Skeletal muscle tissue (tissue), 4 donors: ENCODE data around the gene HECTD2. TPM values are rescaled to one million over a fixed set of nuclear protein-coding genes. Genes with fewer than 3 reads are reported as not detected.
A peak's percentile ranks its signal among the peaks of the same experiment; 100 is the strongest.
"Not testable (repeated sequence)": the region's sequence is repeated elsewhere in the genome, so short reads cannot be mapped to it uniquely, and the experiment has no call there.

ENCODE experiments used
- H3K27ac ChIP-seq: one replicate; pipeline ENCODE4 v1.7.0; 2013; ENCODE audit warnings: mild to moderate bottlenecking, low read depth, low read length, inconsistent platforms
- H3K27me3 ChIP-seq, 3 donors: one replicate each; pipeline ENCODE4 v1.7.0; 2013; ENCODE audit warnings: low read length in 3 of 3; ENCODE audit not compliant: control insufficient read depth in 3 of 3, insufficient read depth in 3 of 3
- H3K36me3 ChIP-seq, 3 donors: one replicate each; pipeline ENCODE4 v1.7.0; 2013; ENCODE audit warnings: low read length in 3 of 3; ENCODE audit not compliant: control insufficient read depth in 3 of 3, insufficient read depth in 3 of 3
- H3K4me1 ChIP-seq, 3 donors: one replicate each; pipeline ENCODE4 v1.7.0; 2013; ENCODE audit warnings: low read length in 3 of 3, mild to moderate bottlenecking in 3 of 3; ENCODE audit not compliant: control insufficient read depth in 3 of 3, insufficient read depth in 3 of 3
- H3K4me3 ChIP-seq, 3 donors: one replicate each; pipeline ENCODE4 v1.7.0; 2013; ENCODE audit warnings: low read length in 3 of 3
- H3K9ac ChIP-seq, 3 donors: one replicate each; pipeline ENCODE4 v1.7.0; 2013; ENCODE audit warnings: low read length in 3 of 3, mild to moderate bottlenecking in 3 of 3, moderate library complexity in 2 of 3, low read depth in 1 of 3
- H3K9me3 ChIP-seq, 3 donors: one replicate each; pipeline ENCODE4 v1.7.0; 2013; ENCODE audit warnings: low read length in 3 of 3; ENCODE audit not compliant: control insufficient read depth in 3 of 3
- total RNA-seq: library from RNA; depleted of rRNA; stranded (reverse); fragments of >200 nt; gene quantifications from one replicate; pipeline ENCODE4 v1.2.3, GENCODE V29; 2014
- donor health status: Osteomylitis.

The HECTD2 gene
- total RNA-seq, 1 donor from 2014 or later: 14.6 TPM

DNA sequence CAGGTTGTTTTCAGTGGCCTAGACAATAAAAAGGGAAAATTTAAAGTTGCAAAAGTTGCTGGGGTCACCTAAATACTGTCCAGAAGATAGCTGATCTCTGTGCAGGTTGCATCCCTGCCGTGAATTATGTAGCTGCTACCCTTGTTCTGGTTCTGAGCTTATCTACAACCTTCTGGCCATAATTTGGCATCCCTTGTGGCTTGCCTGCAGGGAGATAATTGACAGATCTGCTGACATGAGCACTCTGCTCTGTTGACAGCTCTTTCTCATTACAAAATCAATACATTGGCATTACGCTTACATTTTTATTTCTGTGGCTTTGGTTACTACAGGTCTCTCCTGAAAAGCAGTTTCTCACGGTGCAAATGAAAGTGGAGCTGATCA lies 29.3 kb upstream of the HECTD2 start:
- H3K4me1 ChIP-seq: no peaks in the 10 kb centered on the region
- H3K27ac ChIP-seq: no peak overlapping the region
- H3K9me3 ChIP-seq: no peaks in the 10 kb centered on the region
- no peak overlapping the region for H3K9ac ChIP-seq
- no peak overlapping the region for H3K4me3 ChIP-seq
- H3K36me3 ChIP-seq: no peaks in the 10 kb centered on the region
- no peaks in the 10 kb centered on the region for H3K27me3 ChIP-seq

DNA sequence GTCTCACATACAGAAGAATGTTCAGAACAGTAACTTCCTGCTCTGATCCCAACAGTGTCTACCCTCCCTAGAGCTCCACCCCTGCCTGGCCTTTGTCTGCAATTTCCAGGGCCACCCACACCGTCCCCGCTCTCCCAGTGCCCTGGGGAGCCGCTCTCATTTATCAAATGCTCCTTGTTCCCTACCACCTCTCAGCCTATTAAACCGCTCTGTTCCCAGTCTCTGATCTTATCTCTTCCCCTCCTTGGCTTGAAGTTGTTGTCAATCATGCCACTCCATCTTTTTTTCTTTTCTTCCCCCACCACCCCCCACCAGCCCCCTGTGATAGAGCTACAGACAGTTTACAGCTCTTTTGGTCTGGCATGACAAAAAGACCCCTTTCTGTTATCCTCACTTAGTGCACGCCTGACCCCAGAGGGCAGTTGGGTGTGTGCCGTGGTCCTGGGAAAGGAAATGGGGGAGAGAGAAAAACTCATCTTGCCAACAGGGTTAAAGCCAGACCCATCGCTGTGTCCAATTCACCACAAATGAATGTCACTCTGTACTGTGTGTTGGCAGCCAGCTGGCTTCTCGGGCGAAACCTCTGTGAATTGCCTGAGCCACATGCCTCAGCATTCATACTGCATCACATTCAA lies 28.8 kb upstream of the HECTD2 start:
- Histone ChIP-seq H3K36me3 (no peaks in the 10 kb centered on the region), H3K9ac (no peak overlapping the region), H3K4me1 (no peaks in the 10 kb centered on the region), H3K27me3 (no peaks in the 10 kb centered on the region), H3K27ac (no peak overlapping the region), H3K9me3 (no peaks in the 10 kb centered on the region), H3K4me3 (no peak overlapping the region)

DNA sequence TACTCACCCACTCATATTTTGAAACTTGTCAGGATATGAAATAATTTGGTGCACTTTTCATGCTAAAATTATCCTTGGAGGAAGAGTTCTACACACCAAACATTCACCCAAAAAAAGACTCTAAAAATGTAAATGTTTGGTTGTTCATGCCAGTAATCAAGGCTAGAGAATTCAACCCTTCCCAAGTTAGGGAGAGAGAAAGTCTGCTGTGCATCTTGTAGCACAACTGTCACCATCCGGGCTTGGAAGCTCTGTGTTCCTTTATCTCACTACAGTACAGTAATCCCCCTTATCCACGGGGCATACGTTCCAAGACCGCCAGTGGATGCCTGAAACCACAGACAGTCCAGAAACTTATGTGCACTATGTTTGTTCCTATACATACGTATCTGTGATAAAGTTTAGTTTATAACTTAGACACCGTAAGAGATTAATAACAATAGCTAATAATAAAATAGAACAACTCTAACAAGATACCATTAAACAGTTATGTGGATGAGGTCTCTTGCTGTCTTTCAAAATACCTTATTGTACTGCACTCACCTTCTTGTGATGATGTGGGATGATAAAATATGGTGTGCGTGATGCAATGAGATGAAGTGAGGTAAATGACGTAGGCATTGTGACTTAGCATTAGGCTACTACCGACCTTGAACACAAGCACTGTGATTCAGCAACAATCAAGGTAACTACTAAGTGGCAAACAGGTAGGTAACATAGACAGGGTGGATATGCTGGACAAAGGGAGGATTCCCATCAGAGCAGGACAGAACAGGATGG lies 24.6 kb upstream of the HECTD2 start:
- Histone ChIP-seq H3K36me3 (no peaks in the 10 kb centered on the region), H3K9ac (no peak overlapping the region), H3K27ac (no peak overlapping the region), H3K9me3 (no peaks in the 10 kb centered on the region), H3K4me1 (no peaks in the 10 kb centered on the region), H3K27me3 (no peaks in the 10 kb centered on the region), H3K4me3 (no peak overlapping the region)

DNA sequence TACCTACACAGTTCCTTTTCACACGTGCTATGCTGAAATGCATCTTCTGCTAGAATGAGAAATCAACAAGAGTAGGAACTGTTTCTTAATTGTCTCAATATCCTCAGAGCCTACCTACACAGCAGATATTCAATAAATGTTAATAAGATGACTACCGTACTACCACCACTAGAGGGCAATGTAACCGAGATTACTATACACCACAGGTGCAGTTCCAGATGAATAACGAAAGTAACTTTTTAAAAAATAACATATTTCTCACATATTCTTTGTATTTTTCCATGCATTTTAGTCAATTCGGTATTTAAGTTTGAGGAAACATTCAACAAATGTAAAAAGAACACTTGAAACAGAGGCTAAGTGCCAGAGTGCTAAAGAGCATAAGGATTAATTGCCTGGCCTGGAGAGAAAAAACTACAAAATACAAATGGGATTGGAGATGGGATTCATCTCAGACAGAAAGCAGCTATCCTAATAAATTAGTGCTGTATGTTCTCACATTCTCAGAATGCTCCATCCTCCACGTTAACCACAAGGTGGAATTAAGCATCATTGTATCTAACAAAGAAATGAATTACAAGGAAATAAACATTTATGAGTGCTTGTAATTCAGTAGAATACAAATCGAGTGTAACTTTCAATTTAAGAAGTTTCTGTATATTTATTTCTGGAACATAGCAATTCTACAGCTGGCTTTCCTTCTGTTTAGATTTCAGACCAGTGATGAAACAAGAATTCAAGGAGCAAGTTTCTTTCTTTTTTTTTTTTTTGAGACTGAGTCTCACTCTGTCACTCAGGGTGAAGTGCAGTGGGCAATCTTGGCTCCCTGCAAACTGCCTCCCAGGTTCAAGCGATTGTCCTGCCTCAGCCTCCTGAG lies 20.3 kb upstream of the HECTD2 start:
- Histone ChIP-seq H3K4me3 (peak overlapping the region in 1 of 3 donors; percentile 64), H3K27me3 (no peaks in the 10 kb centered on the region), H3K36me3 (no peaks in the 10 kb centered on the region), H3K9me3 (no peaks in the 10 kb centered on the region), H3K4me1 (no peaks in the 10 kb centered on the region), H3K27ac (no peak overlapping the region), H3K9ac (peak overlapping the region in 1 of 3 donors; percentile 40)

DNA sequence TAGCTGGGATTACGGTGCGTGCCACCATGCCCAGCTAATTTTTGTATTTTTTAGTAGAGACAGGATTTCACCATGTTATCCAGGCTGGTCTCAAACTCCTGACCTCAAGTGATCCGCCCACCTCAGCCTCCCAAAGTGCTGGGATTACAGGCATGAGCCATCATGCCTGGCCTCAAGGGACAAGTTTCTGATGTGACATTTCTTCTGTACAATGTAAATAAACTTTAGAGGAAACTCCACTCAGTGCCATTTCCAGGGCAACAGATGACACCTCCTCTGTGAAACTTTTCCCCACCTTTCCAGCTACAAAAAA lies 19.7 kb upstream of the HECTD2 start:
- H3K4me3 ChIP-seq, H3K9ac ChIP-seq, H3K4me1 ChIP-seq, H3K27ac ChIP-seq, H3K36me3 ChIP-seq, H3K9me3 ChIP-seq, H3K27me3 ChIP-seq: not testable (repeated sequence)

DNA sequence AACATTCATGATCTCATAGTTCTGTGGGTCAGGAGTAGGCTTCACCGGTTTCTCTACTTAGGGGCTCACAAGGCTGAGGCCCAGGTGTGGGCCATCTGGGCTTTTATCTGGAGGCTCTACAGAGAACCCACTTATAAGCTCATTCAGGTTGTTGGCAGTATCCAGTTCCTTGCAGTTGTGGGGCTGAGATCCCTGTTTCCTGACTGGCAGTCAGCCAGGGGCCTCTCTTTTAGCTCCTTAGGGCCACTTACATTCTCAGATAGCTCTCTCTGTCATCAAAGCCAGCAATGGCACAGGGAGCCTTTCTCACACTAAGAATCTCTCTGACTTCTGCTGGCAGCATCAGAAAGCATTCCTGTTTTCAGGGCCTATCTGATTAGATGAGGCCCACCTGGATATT lies 18.2 kb upstream of the HECTD2 start:
- H3K27ac ChIP-seq: no peak overlapping the region
- H3K4me1 ChIP-seq: no peaks in the 10 kb centered on the region
- no peaks in the 10 kb centered on the region for H3K36me3 ChIP-seq

DNA sequence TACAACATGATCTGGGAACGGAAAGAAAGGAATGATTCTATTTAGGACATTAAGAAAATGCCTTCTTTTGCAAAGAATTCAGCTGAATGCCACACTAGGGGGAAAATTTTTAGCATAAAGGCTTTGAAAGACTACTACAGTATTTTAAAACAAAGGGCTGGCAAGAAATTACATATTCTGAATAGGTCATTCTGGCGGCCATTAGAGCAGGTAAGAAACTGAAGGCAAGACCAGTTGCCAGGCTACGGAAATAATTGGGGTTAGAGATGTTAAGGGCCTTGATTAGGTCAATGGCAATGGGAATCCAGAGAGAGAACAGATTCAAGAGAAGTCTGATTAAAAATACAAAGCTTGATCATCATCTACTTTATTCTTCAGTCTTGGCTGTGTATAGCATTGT lies 3.8 kb upstream of the HECTD2 start:
- no peak overlapping the region for H3K27ac ChIP-seq
- H3K4me3 ChIP-seq: no peak overlapping the region
- no peaks in the 10 kb centered on the region for H3K36me3 ChIP-seq
- H3K9me3 ChIP-seq: no peaks in the 10 kb centered on the region
- no peak overlapping the region for H3K9ac ChIP-seq
- H3K4me1 ChIP-seq: peaks cover 0 to 5% (median 4%) of the 10 kb centered on the region in 3 donors
- no peaks in the 10 kb centered on the region for H3K27me3 ChIP-seq

More for the DNA sequence above, 18.2 kb upstream of the HECTD2 start:
- H3K9me3 ChIP-seq: no peaks in the 10 kb centered on the region
- no peak overlapping the region for H3K4me3 ChIP-seq
- H3K9ac ChIP-seq: no peak overlapping the region
- H3K27me3 ChIP-seq: no peaks in the 10 kb centered on the region

DNA sequence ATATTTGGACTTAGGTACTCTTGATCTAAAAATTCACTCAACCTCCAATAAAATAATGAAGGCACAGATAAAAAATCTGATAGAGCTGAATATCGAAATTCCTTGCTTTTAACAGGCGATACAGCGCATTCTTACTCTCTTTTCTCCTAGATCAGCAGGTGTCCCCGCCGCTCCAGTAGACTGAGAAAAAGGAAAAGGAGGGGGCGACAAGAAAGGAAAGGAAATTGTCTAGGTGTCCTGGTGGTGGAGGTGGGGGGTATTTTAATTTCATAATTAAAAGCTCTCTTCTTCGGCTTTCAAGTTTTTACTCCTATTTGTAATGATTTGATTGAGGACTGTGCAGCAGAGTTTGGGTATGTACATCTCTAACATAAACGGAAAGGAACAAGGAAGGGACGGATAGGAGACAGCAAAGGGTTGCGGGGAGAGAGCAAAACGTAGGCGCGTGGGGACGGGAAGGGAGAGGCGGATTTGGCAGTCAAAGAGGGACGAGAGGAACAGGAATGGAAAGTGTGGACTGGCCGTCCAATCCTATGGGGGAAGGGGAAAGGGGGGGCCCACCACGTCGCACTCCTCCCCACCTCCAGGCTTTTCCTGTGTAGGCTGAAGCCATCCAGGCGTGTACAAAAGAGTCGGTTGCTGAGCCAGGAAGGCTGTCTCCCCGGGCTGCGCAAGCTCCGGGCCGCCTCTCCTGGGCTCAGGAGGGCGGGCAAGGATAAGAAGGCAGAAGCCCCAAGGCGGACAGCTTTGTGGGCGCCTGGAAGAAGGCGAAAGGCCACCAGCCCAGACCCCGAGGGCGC lies 875 bp upstream of the HECTD2 start:
- no peaks in the 10 kb centered on the region for H3K36me3 ChIP-seq
- H3K4me1 ChIP-seq: peaks cover 4 to 12% (median 7%) of the 10 kb centered on the region in 3 donors
- H3K4me3 ChIP-seq: peak overlapping the region; percentile 94 to 97 (median 94)
- peak overlapping the region; percentile 99 for H3K27ac ChIP-seq
- no peaks in the 10 kb centered on the region for H3K9me3 ChIP-seq
- no peaks in the 10 kb centered on the region for H3K27me3 ChIP-seq
- H3K9ac ChIP-seq: peak overlapping the region; percentile 99 to 100 (median 99)

DNA sequence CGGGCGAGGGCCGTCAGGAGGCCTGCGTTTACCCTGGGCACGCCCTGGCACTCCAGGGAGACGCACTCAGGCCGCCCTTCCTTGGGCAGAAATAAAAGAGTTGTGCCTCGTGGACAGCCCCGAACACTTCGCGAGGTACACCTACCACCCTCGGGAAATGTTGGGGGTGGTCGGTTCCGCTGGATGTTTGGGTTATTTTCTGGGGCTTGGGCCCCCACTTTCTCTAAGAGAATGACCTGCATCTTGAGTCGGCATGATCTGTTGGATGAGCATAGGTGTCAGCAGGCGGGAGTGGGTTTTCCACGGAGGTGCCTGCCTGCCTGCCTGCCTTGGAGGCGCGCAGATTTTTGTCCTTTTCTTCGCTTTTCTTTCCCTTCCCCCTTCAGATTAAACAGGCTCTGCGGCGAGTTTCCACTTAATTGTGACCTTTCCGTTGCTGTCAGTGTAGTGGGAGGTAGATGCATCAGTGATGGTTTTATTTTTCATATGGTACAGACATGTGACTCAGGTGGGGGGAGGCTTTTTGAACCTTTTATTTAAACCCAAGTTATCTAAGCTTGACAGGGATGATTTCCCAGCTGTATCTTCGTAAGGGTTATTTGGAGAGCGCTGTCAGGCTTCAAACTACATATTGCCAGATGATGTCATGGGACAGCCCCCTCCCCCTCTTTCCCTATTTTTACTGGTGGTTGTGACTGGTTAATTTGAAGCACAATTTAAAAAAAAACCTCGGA lies 661 bp downstream of the HECTD2 start:
- peak overlapping the region; percentile 90 to 99 (median 92) for H3K9ac ChIP-seq
- H3K4me1 ChIP-seq: peaks cover 4 to 14% (median 12%) of the 10 kb centered on the region in 3 donors
- peak overlapping the region; percentile 99 for H3K27ac ChIP-seq
- H3K27me3 ChIP-seq: no peaks in the 10 kb centered on the region
- H3K36me3 ChIP-seq: no peaks in the 10 kb centered on the region
- H3K9me3 ChIP-seq: no peaks in the 10 kb centered on the region
- H3K4me3 ChIP-seq: peak overlapping the region; percentile 77 to 88 (median 85)
